Measurements from ENCODE around the gene EEF1AKMT4.
A peak's percentile ranks its signal among the peaks of the same experiment; 100 is the strongest.
"Not testable (repeated sequence)": the region's sequence is repeated elsewhere in the genome, so short reads cannot be mapped to it uniquely, and the experiment has no call there.

Gene EEF1AKMT4

GRCh38 chr3:184260724-184261269, 11.3 kb downstream of the EEF1AKMT4 start:
- Mint-ChIP-seq H3K4me3 (peak overlapping the region; percentile 58), H3K9me3 (no peaks in the 10 kb centered on the region), H3K4me1 (peaks cover 22% of the 10 kb centered on the region), H3K27me3 (peaks cover 78% of the 10 kb centered on the region), H3K27ac (no peak overlapping the region), H3K36me3 (peaks cover 3% of the 10 kb centered on the region)
- CTCF ChIA-PET, result interaction anchor here (1.3 to 1.4 kb wide), 2 partner anchors 33 kb away, joined by 3 to 6 read pairs; no protein-coding TSS in a partner anchor
- no peak for DNase-seq

DNA sequence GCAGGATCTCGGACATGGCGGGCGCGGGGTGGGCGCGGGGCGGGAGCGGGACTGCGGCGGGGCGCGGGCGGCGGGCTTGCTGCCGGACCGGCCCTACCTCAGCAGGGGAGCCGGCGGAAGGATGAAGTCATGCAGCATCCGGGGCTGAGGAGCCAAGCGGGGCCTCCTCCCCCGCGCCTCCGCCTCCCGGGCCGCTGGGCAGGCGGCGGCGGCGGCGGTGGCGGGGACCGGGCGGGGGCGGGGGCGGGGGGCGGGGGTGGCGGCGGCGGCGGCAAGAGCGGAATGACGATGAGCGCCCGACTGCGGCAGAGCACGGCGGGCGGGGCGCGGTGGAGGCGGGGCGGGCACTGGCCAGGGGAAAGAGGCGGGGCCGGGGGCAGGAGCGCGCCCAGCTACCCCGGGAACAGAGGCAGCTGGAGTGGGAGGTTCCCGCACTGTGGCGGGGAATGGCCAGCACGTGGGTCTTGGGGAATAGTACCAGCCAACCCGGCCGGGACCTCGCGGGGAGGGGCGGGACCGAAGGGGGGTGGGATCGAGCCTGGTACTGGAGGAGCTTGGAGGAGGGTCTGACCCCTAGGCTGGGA, 11.9 kb downstream of the EEF1AKMT4 start, which contains the start of gene CAMK2N2:
CAMK2N2 (minus strand) TSS at position 284 of the 584 bp plus-strand sequence; CDS start at position 16, 268 bp downstream.
- no peaks in the 10 kb centered on the region for H3K9me3 Mint-ChIP-seq
- no peak within 1 kb of the TSS for H3K27ac Mint-ChIP-seq
- H3K4me3 Mint-ChIP-seq, result peak within 1 kb of the TSS; percentile 69
- peaks cover 3% of the 10 kb centered on the region for H3K36me3 Mint-ChIP-seq
- peak; percentile 67 for DNase-seq
- H3K27me3 Mint-ChIP-seq, result peaks cover 83% of the 10 kb centered on the region
- H3K4me1 Mint-ChIP-seq, result peaks cover 22% of the 10 kb centered on the region
- CTCF ChIA-PET, result interaction anchor here (1.4 kb wide), 1 partner anchor 34 kb away, joined by 6 read pairs; no protein-coding TSS in a partner anchor

GRCh38 chr3:184261854-184262763, 12.6 kb downstream of the EEF1AKMT4 start:
- no peak for DNase-seq
- Mint-ChIP-seq H3K4me3 (peak overlapping the region; percentile 69), H3K9me3 (no peaks in the 10 kb centered on the region), H3K27me3 (peaks cover 86% of the 10 kb centered on the region), H3K36me3 (peaks cover 3% of the 10 kb centered on the region), H3K27ac (no peak overlapping the region), H3K4me1 (peaks cover 22% of the 10 kb centered on the region)
- CTCF ChIA-PET, result interaction anchor here (0.6 to 1.4 kb wide), 4 partner anchors 18 to 92 kb away, joined by 3 to 6 read pairs (median 3); no protein-coding TSS in a partner anchor

- CTCF ChIA-PET, result interaction anchor here (1.0 to 1.2 kb wide), 2 partner anchors 27 to 91 kb away, joined by 3 read pairs; no protein-coding TSS in a partner anchor
- no peak overlapping the region for H3K27ac Mint-ChIP-seq
- H3K27me3 Mint-ChIP-seq, result peaks cover 87% of the 10 kb centered on the region
- H3K36me3 Mint-ChIP-seq, result peaks cover 3% of the 10 kb centered on the region
- peaks cover 22% of the 10 kb centered on the region for H3K4me1 Mint-ChIP-seq
- peak overlapping the region; percentile 64 for H3K4me3 Mint-ChIP-seq
- no peaks in the 10 kb centered on the region for H3K9me3 Mint-ChIP-seq
- DNase-seq, result no peak
Observed at GRCh38 chr3:184262764-184263179, 13.3 kb downstream of the EEF1AKMT4 start.

DNA sequence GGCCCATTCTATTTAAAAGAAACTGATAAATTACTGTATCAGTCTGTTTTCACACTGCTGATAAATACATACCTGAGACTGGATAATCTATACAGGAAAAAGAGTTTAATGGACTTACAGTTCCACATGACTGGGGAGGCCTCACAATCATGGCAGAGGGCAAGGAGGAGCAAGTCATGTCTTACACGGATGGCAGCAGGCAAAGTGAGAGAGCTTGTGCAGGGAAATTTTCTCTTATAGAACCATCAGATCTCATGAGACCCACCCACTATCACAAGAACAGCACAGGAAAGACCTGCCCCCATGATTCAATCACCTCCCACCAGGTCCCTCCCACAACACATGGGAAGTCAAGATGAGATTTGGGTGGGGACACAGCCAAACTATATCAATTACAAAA, 17.8 kb downstream of the EEF1AKMT4 start:
- H3K36me3 Mint-ChIP-seq, DNase-seq, H3K4me1 Mint-ChIP-seq, H3K9me3 Mint-ChIP-seq, H3K27ac Mint-ChIP-seq, CTCF ChIA-PET, H3K4me3 Mint-ChIP-seq: not testable (repeated sequence)
- H3K27me3 Mint-ChIP-seq, result peaks cover 77% of the 10 kb centered on the region

- Mint-ChIP-seq H3K27ac (no peak overlapping the region), H3K36me3 (no peaks in the 10 kb centered on the region), H3K27me3 (peaks cover 78% of the 10 kb centered on the region)
Observed at GRCh38 chr3:184272269-184272668, 22.8 kb downstream of the EEF1AKMT4 start.

GRCh38 chr3:184275381-184275701, 25.9 kb downstream of the EEF1AKMT4 start:
- CTCF ChIA-PET, result no interaction called here
- DNase-seq, result no peak
- no peaks in the 10 kb centered on the region for H3K36me3 Mint-ChIP-seq
- H3K27ac Mint-ChIP-seq, result no peak overlapping the region
- H3K27me3 Mint-ChIP-seq, result peaks cover 82% of the 10 kb centered on the region
- no peak overlapping the region for H3K4me3 Mint-ChIP-seq
- no peaks in the 10 kb centered on the region for H3K9me3 Mint-ChIP-seq
- peaks cover 3% of the 10 kb centered on the region for H3K4me1 Mint-ChIP-seq

More at GRCh38 chr3:184272269-184272668, 22.8 kb downstream of the EEF1AKMT4 start:
- DNase-seq, result no peak
- CTCF ChIA-PET, result no interaction called here
- Mint-ChIP-seq H3K9me3 (no peaks in the 10 kb centered on the region), H3K4me1 (peaks cover 3% of the 10 kb centered on the region), H3K4me3 (no peak overlapping the region)

DNA sequence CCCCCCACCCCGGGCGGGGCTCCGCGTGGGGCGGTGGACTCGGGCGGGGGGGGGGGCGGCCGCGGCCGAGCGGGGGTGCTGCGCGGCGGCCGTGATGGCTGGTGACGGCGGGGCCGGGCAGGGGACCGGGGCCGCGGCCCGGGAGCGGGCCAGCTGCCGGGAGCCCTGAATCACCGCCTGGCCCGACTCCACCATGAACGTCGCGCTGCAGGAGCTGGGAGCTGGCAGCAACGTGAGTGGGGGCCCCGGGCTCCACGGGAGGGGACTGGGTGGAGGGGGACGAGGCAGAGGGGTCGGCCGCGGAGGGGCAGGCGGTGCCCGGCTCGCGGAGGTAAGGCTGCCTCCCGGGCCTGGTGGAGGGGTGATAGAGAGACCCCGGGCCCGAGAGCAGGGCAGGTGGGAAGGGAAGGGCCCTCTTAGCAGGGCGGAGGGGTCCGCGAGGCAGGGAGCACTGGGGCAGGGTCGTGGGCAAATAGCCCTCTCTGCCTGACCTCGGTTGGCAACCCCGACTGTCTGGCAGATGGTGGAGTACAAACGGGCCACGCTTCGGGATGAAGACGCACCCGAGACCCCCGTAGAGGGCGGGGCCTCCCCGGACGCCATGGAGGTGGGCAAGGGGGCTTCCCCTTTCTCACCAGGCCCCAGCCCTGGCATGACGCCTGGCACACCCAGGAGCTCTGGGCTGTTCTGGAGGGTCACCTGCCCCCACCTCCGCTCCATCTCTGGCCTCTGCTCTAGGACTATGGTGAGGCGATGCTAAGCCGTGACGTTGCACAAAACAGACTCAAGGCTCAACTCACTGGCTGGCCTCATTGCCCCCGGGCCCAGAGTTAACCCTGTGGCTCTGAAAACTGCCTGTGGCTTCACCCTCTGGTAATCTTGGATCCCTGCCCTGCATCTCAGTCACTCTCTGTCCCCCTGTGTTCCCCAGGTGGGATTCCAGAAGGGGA, 26.8 kb downstream of the EEF1AKMT4 start, which contains the start of gene ECE2:
ECE2 (plus strand) TSS at position 62 of the 950 bp plus-strand sequence; CDS start at position 194, 132 bp downstream.
- no peak within 1 kb of the TSS for H3K27ac Mint-ChIP-seq
- no peak for DNase-seq
- H3K4me3 Mint-ChIP-seq, result no peak within 1 kb of the TSS
- no peaks in the 10 kb centered on the region for H3K9me3 Mint-ChIP-seq
- H3K4me1 Mint-ChIP-seq, result peaks cover 3% of the 10 kb centered on the region
- H3K27me3 Mint-ChIP-seq, result peaks cover 76% of the 10 kb centered on the region
- H3K36me3 Mint-ChIP-seq, result no peaks in the 10 kb centered on the region
- CTCF ChIA-PET, result no interaction called here

- CTCF ChIA-PET, result no interaction called here
- H3K4me3 Mint-ChIP-seq, result no peak overlapping the region
- DNase-seq, result no peak
- no peaks in the 10 kb centered on the region for H3K9me3 Mint-ChIP-seq
- H3K4me1 Mint-ChIP-seq, result peaks cover 3% of the 10 kb centered on the region
- no peaks in the 10 kb centered on the region for H3K36me3 Mint-ChIP-seq
- H3K27ac Mint-ChIP-seq, result no peak overlapping the region
- peaks cover 66% of the 10 kb centered on the region for H3K27me3 Mint-ChIP-seq
Observed at GRCh38 chr3:184277366-184277765, 27.9 kb downstream of the EEF1AKMT4 start.

GRCh38 chr3:184282941-184283340, 33.5 kb downstream of the EEF1AKMT4 start:
- Mint-ChIP-seq H3K9me3 (no peaks in the 10 kb centered on the region), H3K4me1 (no peaks in the 10 kb centered on the region), H3K27ac (no peak overlapping the region), H3K4me3 (no peak overlapping the region), H3K36me3 (no peaks in the 10 kb centered on the region), H3K27me3 (peaks cover 51% of the 10 kb centered on the region)
- CTCF ChIA-PET, result interaction anchor here (1.8 kb wide), 1 partner anchor 55 kb away, joined by 7 read pairs; no protein-coding TSS in a partner anchor
- DNase-seq, result no peak

DNA sequence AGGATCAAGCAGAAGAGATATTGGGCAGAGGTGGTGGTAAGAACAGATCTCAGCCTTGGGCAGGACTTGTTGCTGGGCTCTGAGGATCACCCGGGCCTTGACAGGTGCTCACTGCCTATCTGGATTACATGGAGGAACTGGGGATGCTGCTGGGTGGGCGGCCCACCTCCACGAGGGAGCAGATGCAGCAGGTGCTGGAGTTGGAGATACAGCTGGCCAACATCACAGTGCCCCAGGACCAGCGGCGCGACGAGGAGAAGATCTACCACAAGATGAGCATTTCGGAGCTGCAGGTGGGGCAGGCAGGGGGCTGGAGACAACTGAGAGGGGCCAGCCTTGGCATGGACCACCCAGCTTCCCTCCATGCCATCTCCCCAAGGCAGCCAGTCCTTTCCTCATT, 34.2 kb downstream of the EEF1AKMT4 start:
- H3K36me3 Mint-ChIP-seq, result no peaks in the 10 kb centered on the region
- H3K4me1 Mint-ChIP-seq, result no peaks in the 10 kb centered on the region
- CTCF ChIA-PET, result interaction anchor here (1.9 to 2.0 kb wide), 2 partner anchors 56 to 391 kb away, joined by 7 to 14 read pairs; no protein-coding TSS in a partner anchor
- H3K27me3 Mint-ChIP-seq, result peaks cover 45% of the 10 kb centered on the region
- no peak overlapping the region for H3K27ac Mint-ChIP-seq
- no peaks in the 10 kb centered on the region for H3K9me3 Mint-ChIP-seq
- no peak for DNase-seq
- no peak overlapping the region for H3K4me3 Mint-ChIP-seq

DNA sequence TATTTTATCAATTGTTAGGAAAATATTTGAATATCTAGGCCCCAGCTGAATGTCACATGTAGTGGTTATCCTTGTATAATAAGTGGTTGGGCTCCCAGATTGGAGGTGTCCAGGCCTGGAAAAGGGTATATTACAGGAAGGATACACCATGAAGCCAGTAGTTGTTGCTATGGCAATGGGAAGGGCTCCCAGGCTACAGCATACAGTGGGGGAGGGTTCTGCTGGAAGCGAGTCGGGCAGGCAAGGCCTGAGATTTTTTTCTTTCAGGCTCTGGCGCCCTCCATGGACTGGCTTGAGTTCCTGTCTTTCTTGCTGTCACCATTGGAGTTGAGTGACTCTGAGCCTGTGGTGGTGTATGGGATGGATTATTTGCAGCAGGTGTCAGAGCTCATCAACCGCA, 35.2 kb downstream of the EEF1AKMT4 start:
- Mint-ChIP-seq H3K27ac (no peak overlapping the region), H3K4me3 (no peak overlapping the region), H3K36me3 (no peaks in the 10 kb centered on the region), H3K4me1 (peaks cover 2% of the 10 kb centered on the region), H3K27me3 (peaks cover 51% of the 10 kb centered on the region), H3K9me3 (no peaks in the 10 kb centered on the region)
- DNase-seq, result peak; percentile 54
- CTCF ChIA-PET, result interaction anchor here (0.6 to 2.0 kb wide), 5 partner anchors 57 to 744 kb away, joined by 3 to 14 read pairs (median 6); no protein-coding TSS in a partner anchor

DNA sequence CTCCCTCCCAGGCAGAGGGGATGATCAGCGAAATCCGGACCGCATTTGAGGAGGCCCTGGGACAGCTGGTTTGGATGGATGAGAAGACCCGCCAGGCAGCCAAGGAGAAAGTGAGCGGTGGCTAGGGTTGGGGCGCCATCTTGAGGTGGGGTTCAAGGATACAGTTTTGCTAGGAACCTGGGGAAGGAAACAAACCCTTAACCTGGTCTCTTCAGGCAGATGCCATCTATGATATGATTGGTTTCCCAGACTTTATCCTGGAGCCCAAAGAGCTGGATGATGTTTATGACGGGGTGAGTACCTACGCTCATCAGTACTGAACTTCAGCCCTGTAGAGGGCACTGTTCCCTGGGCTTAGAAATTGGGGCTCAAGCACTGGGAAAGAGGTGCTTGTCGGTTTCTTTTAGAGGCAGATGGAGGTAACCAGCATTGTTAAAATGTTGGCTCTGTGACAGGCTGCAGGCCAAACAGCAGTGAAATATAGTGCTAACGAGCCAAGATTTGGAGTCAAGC, 40.0 kb downstream of the EEF1AKMT4 start:
- no peaks in the 10 kb centered on the region for H3K9me3 Mint-ChIP-seq
- peaks cover 54% of the 10 kb centered on the region for H3K27me3 Mint-ChIP-seq
- H3K27ac Mint-ChIP-seq, result no peak overlapping the region
- H3K4me1 Mint-ChIP-seq, result peaks cover 2% of the 10 kb centered on the region
- peak; percentile 81 for DNase-seq
- H3K36me3 Mint-ChIP-seq, result no peaks in the 10 kb centered on the region
- CTCF ChIA-PET, result interaction anchor here (0.6 to 4.4 kb wide), 12 partner anchors 10 to 405 kb away, joined by 3 to 43 read pairs (median 3); partner anchors contain the start of genes AP2M1 and PARL
- no peak overlapping the region for H3K4me3 Mint-ChIP-seq

Data from activated naive CD4-positive, alpha-beta T cell treated with anti-CD3 and anti-CD28 coated beads, Interleukin-2, amount 10 ng/mL, durations not matched to agents 7 days and 5 days (primary cell).